Measurements from ENCODE around the gene RUNX3. TPM values are rescaled to one million over a fixed set of nuclear protein-coding genes. Genes with fewer than 3 reads are reported as not detected.

Gene RUNX3
- total and polyA plus RNA-seq, 2 donors (not counting 1 experiment from before 2014, with no cell fraction given), result 86.0 to 127 TPM

DNA sequence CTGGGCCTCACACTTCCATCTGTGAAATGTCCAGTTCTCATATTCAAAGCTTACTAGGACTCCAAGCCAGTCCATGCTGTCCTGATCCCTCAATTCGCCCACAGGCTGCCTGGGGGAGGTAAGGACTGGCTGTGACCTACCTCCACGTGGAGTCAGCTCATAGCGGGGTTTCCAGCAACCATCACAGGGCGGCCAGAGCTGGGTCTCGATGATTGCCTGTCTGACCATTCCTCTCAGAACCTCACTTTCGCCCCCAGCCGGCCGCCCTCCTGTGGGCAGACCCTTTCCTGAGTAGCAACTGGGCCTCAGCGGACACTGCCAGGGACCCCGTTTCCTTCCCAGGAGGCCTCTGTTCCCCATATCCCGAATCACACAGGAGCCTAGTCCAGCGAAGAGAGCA is 3.4 kb upstream of the RUNX3 start:
- no peak overlapping the region for H3K4me3 ChIP-seq (ENCODE audit: control extremely low read depth in 1 of 5, extremely low read depth in 1 of 5, insufficient read depth in 1 of 5, low read depth in 2 of 5, low read length in 4 of 5)
- ATAC-seq (ENCODE audit: low read depth) (no peak), DNase-seq (no peak)
- no peak overlapping the region for H3K4me2 ChIP-seq (replicated peaks; ENCODE audit: low read depth, low read length, poor library complexity, severe bottlenecking)
- no peaks in the 10 kb centered on the region for H3K36me3 ChIP-seq (replicated peaks in 1 of 2; ENCODE audit: control extremely low read depth in 1 of 2, control insufficient read depth in 1 of 2, extremely low read depth in 1 of 2, insufficient read depth in 2 of 2, low read length in 1 of 2)
- H3K79me2 ChIP-seq (ENCODE audit: control insufficient read depth, insufficient read depth, low read length), result peaks cover 37% of the 10 kb centered on the region
- H3K9ac ChIP-seq (ENCODE audit: low read length), result no peak overlapping the region
- peak overlapping the region; percentile 70 for H3K4me3 Mint-ChIP-seq
- no peak overlapping the region for H2AFZ ChIP-seq (ENCODE audit: insufficient read depth, low read depth, low read length, poor library complexity, severe bottlenecking)
- H3K9me3 Mint-ChIP-seq (ENCODE audit: insufficient read depth), result no peaks in the 10 kb centered on the region
- H3K4me1 Mint-ChIP-seq, result peaks cover 49% of the 10 kb centered on the region
- H4K20me1 ChIP-seq (ENCODE audit: control insufficient read depth, insufficient read depth, low read length, poor library complexity, severe bottlenecking), result peaks cover 14% of the 10 kb centered on the region
- no peaks in the 10 kb centered on the region for H3K27me3 ChIP-seq (replicated peaks in 1 of 4; ENCODE audit: control extremely low read depth in 1 of 4, control insufficient read depth in 3 of 4, insufficient read depth in 4 of 4, low read length in 3 of 4)
- peaks cover 39 to 55% of the 10 kb centered on the region in 2 donors for H3K4me1 ChIP-seq (ENCODE audit: control insufficient read depth in 2 of 2, insufficient read depth in 2 of 2, low read length in 2 of 2)
- H3K9me3 ChIP-seq (ENCODE audit: control extremely low read depth in 1 of 3, control insufficient read depth in 2 of 3, insufficient read depth in 1 of 3, low read length in 2 of 3), result peaks cover 0 to 3% (median 0%) of the 10 kb centered on the region in 3 donors
- no peaks in the 10 kb centered on the region for H3K27me3 Mint-ChIP-seq
- POLR2A ChIA-PET, result interaction anchor here (3.1 kb wide), 1 partner anchor 89 kb away, joined by 15 read pairs; no protein-coding TSS in a partner anchor
- no peak overlapping the region for H3K27ac Mint-ChIP-seq
- TF ChIP-seq, protein P1, sequence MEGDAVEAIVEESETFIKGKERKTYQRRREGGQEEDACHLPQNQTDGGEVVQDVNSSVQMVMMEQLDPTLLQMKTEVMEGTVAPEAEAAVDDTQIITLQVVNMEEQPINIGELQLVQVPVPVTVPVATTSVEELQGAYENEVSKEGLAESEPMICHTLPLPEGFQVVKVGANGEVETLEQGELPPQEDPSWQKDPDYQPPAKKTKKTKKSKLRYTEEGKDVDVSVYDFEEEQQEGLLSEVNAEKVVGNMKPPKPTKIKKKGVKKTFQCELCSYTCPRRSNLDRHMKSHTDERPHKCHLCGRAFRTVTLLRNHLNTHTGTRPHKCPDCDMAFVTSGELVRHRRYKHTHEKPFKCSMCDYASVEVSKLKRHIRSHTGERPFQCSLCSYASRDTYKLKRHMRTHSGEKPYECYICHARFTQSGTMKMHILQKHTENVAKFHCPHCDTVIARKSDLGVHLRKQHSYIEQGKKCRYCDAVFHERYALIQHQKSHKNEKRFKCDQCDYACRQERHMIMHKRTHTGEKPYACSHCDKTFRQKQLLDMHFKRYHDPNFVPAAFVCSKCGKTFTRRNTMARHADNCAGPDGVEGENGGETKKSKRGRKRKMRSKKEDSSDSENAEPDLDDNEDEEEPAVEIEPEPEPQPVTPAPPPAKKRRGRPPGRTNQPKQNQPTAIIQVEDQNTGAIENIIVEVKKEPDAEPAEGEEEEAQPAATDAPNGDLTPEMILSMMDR (IDR thresholded peaks at IDR 0.05), result no peak
- no peak for TF ChIP-seq EZH2 (IDR thresholded peaks at IDR 0.05; ENCODE audit: borderline replicate concordance, insufficient read depth, low read depth, low read length, poor library complexity, severe bottlenecking)
- CTCF ChIA-PET, result interaction anchor here (1.1 to 14.6 kb wide), 16 partner anchors 8 to 272 kb away, joined by 3 to 320 read pairs (median 8); no protein-coding TSS in a partner anchor
- WGBS (ENCODE audit: insufficient coverage), result 97% methylated on average over 12 of the region's 12 CpGs
- no peak overlapping the region for H3K27ac ChIP-seq (ENCODE audit: low read length in 2 of 2)
- intact Hi-C loops (cut with micrococcal nuclease), result loop anchor here (5.0 kb wide), 1 partner anchor 274 kb away; no protein-coding TSS in a partner anchor

DNA sequence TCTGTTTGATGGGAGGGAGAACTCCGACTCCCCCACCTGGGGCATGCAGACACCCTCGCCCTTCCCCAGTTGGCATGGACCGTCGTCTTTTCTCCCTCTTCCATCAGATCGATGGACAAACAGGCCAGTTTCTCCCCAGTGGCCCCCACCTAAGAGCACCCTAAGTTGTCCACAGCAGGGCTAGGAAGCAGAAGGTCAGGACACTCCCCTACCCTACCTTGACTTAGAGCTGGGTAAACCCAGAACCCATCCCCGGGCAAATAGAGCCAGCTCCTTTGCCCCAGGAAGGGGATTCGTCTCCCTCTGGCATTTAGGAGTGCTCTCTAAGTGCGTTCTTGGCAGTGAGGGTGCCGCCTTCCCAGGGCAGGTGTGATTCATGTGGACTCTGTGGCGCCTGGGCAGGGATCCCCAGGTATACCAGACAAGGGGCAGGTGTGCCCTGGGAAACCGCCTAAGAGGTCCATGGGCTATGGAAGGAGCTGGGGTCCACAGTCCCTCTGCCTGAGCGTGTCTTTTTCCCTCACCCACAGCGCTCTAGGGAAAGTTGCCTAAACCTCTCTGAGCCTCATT is 2.7 kb upstream of the RUNX3 start:
- 99% methylated on average over 8 of the region's 13 CpGs for WGBS (ENCODE audit: insufficient coverage)
- Histone ChIP-seq H3K27ac (ENCODE audit: low read length in 2 of 2) (no peak overlapping the region), H3K79me2 (ENCODE audit: control insufficient read depth, insufficient read depth, low read length) (peaks cover 44% of the 10 kb centered on the region), H3K36me3 (replicated peaks in 1 of 2; ENCODE audit: control extremely low read depth in 1 of 2, control insufficient read depth in 1 of 2, extremely low read depth in 1 of 2, insufficient read depth in 2 of 2, low read length in 1 of 2) (no peaks in the 10 kb centered on the region), H4K20me1 (ENCODE audit: control insufficient read depth, insufficient read depth, low read length, poor library complexity, severe bottlenecking) (peaks cover 20% of the 10 kb centered on the region), H3K27me3 (replicated peaks in 1 of 4; ENCODE audit: control extremely low read depth in 1 of 4, control insufficient read depth in 3 of 4, insufficient read depth in 4 of 4, low read length in 3 of 4) (no peaks in the 10 kb centered on the region), H3K4me2 (replicated peaks; ENCODE audit: low read depth, low read length, poor library complexity, severe bottlenecking) (peak overlapping the region; percentile 93), H3K9me3 (ENCODE audit: control extremely low read depth in 1 of 3, control insufficient read depth in 2 of 3, insufficient read depth in 1 of 3, low read length in 2 of 3) (peaks cover 0 to 3% (median 0%) of the 10 kb centered on the region in 3 donors), H2AFZ (ENCODE audit: insufficient read depth, low read depth, low read length, poor library complexity, severe bottlenecking) (peak overlapping the region; percentile 53), H3K4me1 (ENCODE audit: control insufficient read depth in 2 of 2, insufficient read depth in 2 of 2, low read length in 2 of 2) (peaks cover 43 to 60% of the 10 kb centered on the region in 2 donors), H3K9ac (ENCODE audit: low read length) (no peak overlapping the region), H3K4me3 (ENCODE audit: control extremely low read depth in 1 of 5, extremely low read depth in 1 of 5, insufficient read depth in 1 of 5, low read depth in 2 of 5, low read length in 4 of 5) (peak overlapping the region in 2 of 5 experiments; percentile 11 to 30)
- intact Hi-C loops (cut with micrococcal nuclease), result loop anchor here (1.0 to 5.0 kb wide), 2 partner anchors 168 to 274 kb away; no protein-coding TSS in a partner anchor
- peaks cover 55% of the 10 kb centered on the region for H3K4me1 Mint-ChIP-seq
- ATAC-seq (ENCODE audit: low read depth) (no peak), DNase-seq (no peak)
- CTCF ChIA-PET, result interaction anchor here (0.7 to 14.6 kb wide), 29 partner anchors 9 to 272 kb away, joined by 3 to 320 read pairs (median 5); no protein-coding TSS in a partner anchor
- H3K27me3 Mint-ChIP-seq, result no peaks in the 10 kb centered on the region
- H3K9me3 Mint-ChIP-seq (ENCODE audit: insufficient read depth), result no peaks in the 10 kb centered on the region
- peak overlapping the region; percentile 70 for H3K4me3 Mint-ChIP-seq
- POLR2A ChIA-PET, result interaction anchor here (0.8 to 3.1 kb wide), 6 partner anchors 9 to 105 kb away, joined by 3 to 15 read pairs (median 5); no protein-coding TSS in a partner anchor
- H3K27ac Mint-ChIP-seq, result no peak overlapping the region
- no peak for TF ChIP-seq EZH2 (IDR thresholded peaks at IDR 0.05; ENCODE audit: borderline replicate concordance, insufficient read depth, low read depth, low read length, poor library complexity, severe bottlenecking)
- TF ChIP-seq, protein P1 (IDR thresholded peaks at IDR 0.05), result no peak
